Glutamatergic neuron (in vitro differentiated cells): ENCODE data around the gene PTCRA. TPM values are rescaled to one million over a fixed set of nuclear protein-coding genes. Genes with fewer than 3 reads are reported as not detected.
"Not testable (repeated sequence)": the region's sequence is repeated elsewhere in the genome, so short reads cannot be mapped to it uniquely, and the experiment has no call there.

Experiments used
- DNase-seq: peaks from one replicate; pipeline ENCODE4 v3.0.0; 2022
- H3K27ac Mint-ChIP-seq: one replicate; pipeline ENCODE4 v1.8.0; 2020; ENCODE audit warnings: mild to moderate bottlenecking, mixed read lengths, inconsistent platforms; ENCODE audit not compliant: unreplicated experiment
- H3K27me3 Mint-ChIP-seq: one replicate; pipeline ENCODE4 v1.8.0; 2020; ENCODE audit warnings: mild to moderate bottlenecking, moderate library complexity, mixed read lengths, inconsistent platforms; ENCODE audit not compliant: unreplicated experiment
- H3K36me3 Mint-ChIP-seq: one replicate; pipeline ENCODE4 v1.8.0; 2020; ENCODE audit warnings: mild to moderate bottlenecking, mixed read lengths, inconsistent platforms; ENCODE audit not compliant: unreplicated experiment
- H3K4me1 Mint-ChIP-seq: one replicate; pipeline ENCODE4 v1.8.0; 2020; ENCODE audit warnings: mild to moderate bottlenecking, low read depth, mixed read lengths, inconsistent platforms; ENCODE audit not compliant: unreplicated experiment
- H3K4me3 Mint-ChIP-seq: one replicate; pipeline ENCODE4 v1.8.0; 2020; ENCODE audit warnings: mild to moderate bottlenecking, mixed read lengths, inconsistent platforms; ENCODE audit not compliant: unreplicated experiment
- H3K9me3 Mint-ChIP-seq: one replicate; pipeline ENCODE4 v1.8.0; 2020; ENCODE audit warnings: mild to moderate bottlenecking, moderate library complexity, mixed read lengths, inconsistent platforms; ENCODE audit not compliant: unreplicated experiment
- CTCF ChIP-seq: fragments of 200-600 bp; sonication (generic); IDR thresholded peaks from one replicate; pipeline ENCODE4 v1.5.0; 2021; ENCODE audit not compliant: partially characterized antibody, unreplicated experiment
- total RNA-seq: library from RNA; stranded (reverse); fragmentation: NEBNext Ultra II Directional; extraction: Animal tissue kit (Norgen Biotek cat#: 25700); gene quantifications from one replicate; pipeline ENCODE4 v1.2.1, GENCODE V29; 2021; ENCODE audit not compliant: unreplicated experiment

PTCRA gene
- total RNA-seq, 1 donor from 2014 or later = not detected

GRCh38 chr6:42890311-42891198 lies 25.3 kb upstream of the PTCRA start:
- Mint-ChIP-seq H3K4me3 (peak overlapping the region; percentile 88), H3K36me3 (no peaks in the 10 kb centered on the region), H3K9me3 (no peaks in the 10 kb centered on the region), H3K27ac (peak overlapping the region; percentile 92), H3K27me3 (peaks cover 3% of the 10 kb centered on the region), H3K4me1 (peaks cover 4% of the 10 kb centered on the region)
- no peak for TF ChIP-seq CTCF
- peak; percentile 93 for DNase-seq

GRCh38 chr6:42891199-42891722 lies 24.6 kb upstream of the PTCRA start:
- H3K4me3 Mint-ChIP-seq = peak overlapping the region; percentile 88
- peaks cover 3% of the 10 kb centered on the region for H3K27me3 Mint-ChIP-seq
- TF ChIP-seq CTCF = no peak
- no peaks in the 10 kb centered on the region for H3K36me3 Mint-ChIP-seq
- H3K9me3 Mint-ChIP-seq = no peaks in the 10 kb centered on the region
- no peak for DNase-seq
- H3K27ac Mint-ChIP-seq = peak overlapping the region; percentile 92
- peaks cover 4% of the 10 kb centered on the region for H3K4me1 Mint-ChIP-seq

GRCh38 chr6:42894041-42894828 lies 21.6 kb upstream of the PTCRA start:
- not testable (repeated sequence) for H3K9me3 Mint-ChIP-seq, H3K4me3 Mint-ChIP-seq, H3K36me3 Mint-ChIP-seq, DNase-seq, H3K4me1 Mint-ChIP-seq, H3K27me3 Mint-ChIP-seq, H3K27ac Mint-ChIP-seq

GRCh38 chr6:42896178-42896719 lies 19.6 kb upstream of the PTCRA start:
- DNase-seq = no peak
- Mint-ChIP-seq H3K9me3 (peaks cover 3% of the 10 kb centered on the region), H3K27me3 (no peaks in the 10 kb centered on the region), H3K27ac (no peak overlapping the region), H3K36me3 (no peaks in the 10 kb centered on the region), H3K4me1 (peaks cover 10% of the 10 kb centered on the region), H3K4me3 (no peak overlapping the region)
- no peak for TF ChIP-seq CTCF

GRCh38 chr6:42898891-42899361 lies 16.9 kb upstream of the PTCRA start:
- H3K27me3 Mint-ChIP-seq = no peaks in the 10 kb centered on the region
- TF ChIP-seq CTCF = peak; percentile 87
- H3K27ac Mint-ChIP-seq = no peak overlapping the region
- peak; percentile 55 for DNase-seq
- peaks cover 3% of the 10 kb centered on the region for H3K9me3 Mint-ChIP-seq
- peaks cover 13% of the 10 kb centered on the region for H3K4me1 Mint-ChIP-seq
- H3K36me3 Mint-ChIP-seq = no peaks in the 10 kb centered on the region
- H3K4me3 Mint-ChIP-seq = no peak overlapping the region
